ENCODE measurements around the gene JPH2.

Gene JPH2

DNA sequence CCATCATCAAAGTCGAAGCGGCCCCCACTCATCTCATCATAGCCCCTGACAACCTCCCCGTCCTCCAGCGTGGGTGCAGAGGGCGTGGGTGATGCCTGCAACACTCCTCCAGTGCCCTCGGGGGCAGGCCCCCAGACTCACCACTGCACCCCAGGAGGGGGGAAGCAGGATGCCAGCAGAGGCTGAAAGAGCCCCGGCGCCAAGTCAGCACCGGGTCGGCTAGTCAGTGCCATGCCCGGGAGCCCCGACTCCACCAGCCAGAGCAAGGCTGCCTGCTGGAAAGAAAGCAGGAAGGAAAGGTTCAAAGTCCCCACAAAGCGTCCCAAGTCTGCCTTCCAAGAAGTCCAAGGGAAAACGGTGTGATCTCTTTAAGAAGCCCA is 324 bp downstream of the JPH2 start:
- no peak for DNase-seq

- DNase-seq = no peak
These were observed 787 bp downstream of the JPH2 start for GRCh38 chr20:44186201-44186600.

GRCh38 chr20:44185574-44185973 is 1.4 kb downstream of the JPH2 start:
- DNase-seq = no peak

- DNase-seq = no peak
These were observed 3.7 kb downstream of the JPH2 start for GRCh38 chr20:44183282-44183681.

- no peak for DNase-seq
These were observed 4.1 kb downstream of the JPH2 start for GRCh38 chr20:44182863-44183262.

DNA sequence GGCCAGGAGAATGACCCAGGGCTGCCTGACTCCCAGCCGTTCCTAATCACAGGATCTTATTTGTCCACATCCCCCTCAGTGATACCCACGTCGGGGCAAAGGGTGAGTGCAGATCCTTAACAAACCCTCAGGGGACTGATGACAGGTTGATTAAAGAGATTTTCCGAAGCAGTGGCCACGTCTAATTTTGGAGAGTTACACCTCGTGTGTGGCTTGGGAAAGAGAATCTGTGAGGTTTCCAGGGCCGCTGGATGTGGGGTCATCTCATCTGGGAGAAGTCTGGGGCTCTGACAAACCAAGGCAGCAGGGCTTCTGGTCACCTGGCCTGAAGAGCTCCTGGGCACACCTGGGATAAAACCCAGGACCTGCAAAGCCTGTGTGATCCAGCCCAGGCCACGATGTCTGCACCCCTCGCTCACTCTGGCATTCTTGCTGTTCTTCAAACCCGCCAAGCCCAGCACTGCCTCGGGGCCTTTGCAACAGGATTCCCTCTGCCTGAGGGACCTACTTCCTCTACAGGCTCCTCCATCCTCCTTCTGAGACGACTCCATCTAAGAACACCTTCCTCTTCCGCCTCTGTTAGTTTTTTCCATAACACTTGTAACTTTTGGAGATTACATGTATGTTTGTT is 4.7 kb downstream of the JPH2 start:
- no peak for DNase-seq

GRCh38 chr20:44181611-44182010 is 5.4 kb downstream of the JPH2 start:
- no peak for DNase-seq

- DNase-seq = no peak
These were observed 6.2 kb downstream of the JPH2 start for GRCh38 chr20:44180814-44181213.

GRCh38 chr20:44176833-44177534 is 10.0 kb downstream of the JPH2 start:
- DNase-seq = no peak

DNA sequence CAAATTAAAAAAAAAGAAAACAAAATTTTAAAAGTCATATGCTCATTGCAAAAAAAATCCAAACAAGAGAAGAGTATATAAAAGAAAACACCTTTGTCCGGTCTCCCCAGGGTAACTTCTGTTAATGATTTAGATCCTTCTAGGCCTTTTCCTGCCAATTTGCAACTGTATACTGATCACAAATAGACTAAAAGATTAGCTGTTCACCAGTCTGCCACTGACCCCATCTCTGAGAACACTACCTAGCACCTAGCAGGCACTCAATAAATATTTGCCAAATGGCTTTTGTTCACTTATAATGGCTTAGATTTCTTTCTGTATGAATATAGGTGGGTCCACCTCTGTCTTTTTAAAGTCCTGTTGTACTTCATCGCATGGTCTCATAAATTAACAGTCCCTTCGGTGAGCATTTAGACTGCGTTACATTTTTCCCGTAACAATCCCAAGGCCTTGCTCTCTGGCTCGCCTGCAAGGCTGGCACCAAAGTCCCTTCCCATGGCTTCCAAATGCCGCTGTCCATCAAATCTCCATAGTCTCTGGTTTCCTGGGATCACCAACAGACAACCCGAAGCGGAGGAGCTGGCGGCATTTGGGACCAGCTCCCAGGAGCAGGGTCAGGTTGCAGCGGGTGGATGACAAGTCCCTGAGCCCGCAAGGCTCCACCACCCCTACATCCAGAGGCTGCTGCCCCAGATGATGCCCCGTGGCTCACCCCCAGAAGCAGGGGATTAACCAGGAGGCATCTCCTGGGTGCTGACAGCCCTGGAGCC is 11.8 kb downstream of the JPH2 start:
- no peak for DNase-seq

DNA sequence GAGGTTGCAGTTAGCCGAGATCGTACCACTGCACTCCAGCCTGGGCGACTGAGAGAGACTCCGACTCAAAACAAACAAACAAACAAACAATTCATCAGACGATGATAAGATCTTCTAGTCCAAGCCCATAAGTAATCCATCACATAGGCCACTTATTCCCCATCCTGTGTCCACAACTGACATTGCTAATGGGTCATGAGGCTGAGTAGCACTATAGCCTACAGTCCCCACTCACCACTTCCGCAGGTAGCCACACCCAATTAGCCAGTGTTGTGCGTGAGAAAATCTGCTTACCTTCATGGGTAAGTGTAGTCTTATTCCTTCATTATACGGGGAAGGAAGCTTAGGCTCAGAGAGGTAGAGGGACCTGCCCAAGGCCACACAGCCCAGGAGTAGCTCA is 13.1 kb downstream of the JPH2 start:
- no peak for DNase-seq

- DNase-seq = no peak
These were observed 13.9 kb downstream of the JPH2 start for GRCh38 chr20:44173116-44173515.

GRCh38 chr20:44172572-44172950 is 14.4 kb downstream of the JPH2 start:
- DNase-seq = no peak

DNA sequence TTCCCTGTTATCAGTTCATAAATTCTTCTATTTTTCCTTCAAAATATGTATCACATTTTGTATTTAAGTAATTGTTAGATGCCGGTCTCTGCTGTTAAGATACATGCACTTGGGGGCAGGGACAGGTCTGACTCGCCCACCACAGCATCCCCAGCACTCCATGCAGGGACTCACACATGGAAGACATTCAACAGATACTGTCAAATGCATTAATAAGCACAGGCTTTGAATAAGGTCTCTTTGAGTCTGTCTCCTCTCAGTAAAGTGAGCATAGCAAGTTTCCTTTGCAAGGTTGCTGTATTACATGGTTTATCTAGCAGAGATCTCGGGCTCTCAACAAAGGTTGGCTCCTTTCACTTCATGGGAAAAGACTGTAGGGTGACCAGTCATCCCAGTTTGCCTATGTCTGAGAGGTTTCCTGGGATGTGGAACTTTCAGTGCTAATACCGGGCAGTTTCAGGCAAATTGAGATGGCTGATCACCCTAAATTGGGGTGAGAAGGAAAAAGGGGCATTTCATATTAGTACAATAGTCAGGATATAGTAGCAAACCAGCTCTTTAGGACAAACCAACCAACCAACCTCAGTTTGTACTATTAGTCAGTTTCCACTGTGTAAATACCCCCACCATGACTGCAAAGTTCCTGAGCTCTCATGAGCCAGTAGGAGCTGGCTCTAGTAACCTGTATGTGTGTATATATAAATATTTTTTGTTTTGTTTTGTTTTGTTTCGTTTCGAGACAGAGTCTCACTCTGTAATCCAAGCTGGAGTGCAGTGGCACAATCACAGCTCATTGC is 15.0 kb downstream of the JPH2 start:
- DNase-seq = no peak

DNA sequence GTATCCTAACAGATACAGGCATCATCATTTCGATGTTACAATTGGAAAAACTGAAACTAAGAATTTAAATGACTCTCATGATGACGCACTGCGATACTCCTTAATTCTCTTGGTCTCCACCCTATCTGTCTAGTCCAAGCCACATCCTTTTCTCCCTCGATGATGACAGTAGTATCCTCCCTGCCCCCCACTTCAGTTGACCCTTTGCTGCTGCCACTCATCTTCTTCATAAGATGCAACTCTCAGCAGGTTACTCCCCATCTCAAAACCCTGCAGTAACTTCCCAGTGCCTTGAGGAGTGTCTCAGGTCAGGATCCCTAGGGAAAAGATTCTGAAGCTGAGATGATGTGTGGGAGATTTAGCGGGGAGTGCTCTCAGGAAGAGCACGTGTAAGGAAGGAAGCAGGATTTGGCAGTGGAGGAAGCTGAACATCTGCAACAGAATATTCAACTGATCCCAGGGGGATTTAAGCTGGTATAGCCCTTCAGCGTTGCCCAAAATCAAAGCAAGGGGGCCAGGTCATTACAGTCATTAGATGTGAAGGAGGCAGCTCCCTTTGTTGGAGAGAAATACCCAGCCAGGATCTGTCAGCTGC is 16.1 kb downstream of the JPH2 start:
- no peak for DNase-seq

DNA sequence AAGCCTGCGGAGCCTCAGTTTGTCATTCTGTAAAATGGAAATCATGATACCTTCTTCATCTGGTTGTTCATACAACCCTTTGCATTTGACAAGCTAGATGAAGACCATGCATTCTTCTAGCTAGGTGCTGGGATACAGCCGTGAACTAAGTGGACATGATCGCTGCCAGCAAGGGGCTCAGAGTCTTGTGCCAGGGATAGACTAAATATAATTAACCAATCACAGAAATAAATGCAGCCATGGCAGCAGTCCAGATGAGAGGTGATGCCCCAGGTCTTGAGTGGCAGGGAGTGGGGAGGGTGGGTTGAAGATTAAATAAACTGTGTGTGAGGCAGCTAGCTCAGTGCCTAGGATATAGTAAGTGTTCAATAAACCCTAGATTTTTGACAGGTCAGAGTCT is 19.3 kb downstream of the JPH2 start:
- DNase-seq = no peak

DNA sequence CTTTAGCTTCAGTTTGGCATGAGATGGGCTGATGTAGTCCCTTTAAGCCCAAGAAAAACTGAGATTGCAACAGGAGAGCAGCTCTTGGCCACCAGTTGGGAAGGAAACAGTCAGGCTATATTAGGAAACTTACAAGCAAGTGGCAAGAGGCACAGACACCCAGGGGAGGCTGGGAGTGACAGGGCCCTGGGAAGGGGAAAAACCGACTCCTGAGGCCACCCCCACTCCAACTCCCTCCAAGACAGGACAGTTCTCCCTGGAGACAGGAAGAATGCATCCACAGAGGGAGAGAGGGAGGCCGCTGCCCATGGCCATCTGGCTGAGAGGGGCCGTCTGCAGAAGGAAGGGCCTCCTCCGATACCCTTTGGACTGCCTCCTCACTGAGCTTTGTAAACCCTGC is 20.5 kb downstream of the JPH2 start:
- no peak for DNase-seq

GRCh38 chr20:44166008-44166407 is 21.0 kb downstream of the JPH2 start:
- no peak for DNase-seq

DNA sequence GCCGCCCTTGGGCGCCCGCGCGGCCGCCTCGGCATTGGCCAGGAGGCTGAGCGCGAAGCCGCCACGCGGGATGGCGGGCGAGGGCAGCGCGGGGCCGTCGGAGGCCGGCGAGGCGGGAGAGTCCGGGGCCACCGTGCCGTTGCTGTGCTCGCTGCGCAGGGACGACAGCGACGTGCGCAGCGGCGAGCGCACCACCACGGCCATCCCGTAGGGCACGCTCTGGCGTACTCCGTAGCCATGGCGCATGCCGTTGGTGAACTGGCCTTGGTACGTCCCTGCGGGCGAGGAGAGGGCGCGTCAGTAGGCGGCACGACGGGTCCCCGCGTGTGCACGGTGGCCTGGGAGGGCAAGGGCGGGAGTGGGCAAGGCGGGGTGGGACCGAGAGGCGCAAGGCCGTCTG is 26.9 kb downstream of the JPH2 start:
- no peak for DNase-seq

GRCh38 chr20:44159711-44160110 is 27.3 kb downstream of the JPH2 start:
- DNase-seq = no peak

- no peak for DNase-seq
These were observed 27.9 kb downstream of the JPH2 start for GRCh38 chr20:44159125-44159524.

DNA sequence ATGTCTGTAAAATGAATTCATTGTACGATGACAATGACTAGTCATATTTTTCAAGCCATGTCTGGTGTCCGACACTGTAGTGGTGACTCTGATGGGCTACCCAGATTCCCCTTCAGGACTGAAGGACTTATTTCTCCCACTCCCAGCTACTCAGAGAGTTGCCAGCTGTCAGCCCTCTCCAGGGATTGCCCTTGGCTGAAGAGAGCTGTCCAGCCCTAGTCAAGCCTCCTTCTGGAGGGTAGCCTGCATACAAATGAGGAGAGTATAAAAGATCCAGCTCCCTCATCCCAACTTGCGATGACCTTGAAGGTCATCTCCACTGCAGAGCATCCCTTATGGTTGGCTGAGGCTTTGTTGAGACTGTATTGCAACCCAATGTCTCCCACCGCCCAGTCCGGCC is 29.9 kb downstream of the JPH2 start:
- no peak for DNase-seq

- no peak for DNase-seq
These were observed 32.4 kb downstream of the JPH2 start for GRCh38 chr20:44154521-44155001.

Data from inflammatory macrophage treated with lipopolysaccharide for 4 hours (primary cell).